Activated CD8-positive, alpha-beta memory T cell treated with anti-CD3 and anti-CD28 coated beads for 36 hours (primary cell): ENCODE data around the gene ADK. TPM values are rescaled to one million over a fixed set of nuclear protein-coding genes. Genes with fewer than 3 reads are reported as not detected.
"Not testable (repeated sequence)": the region's sequence is repeated elsewhere in the genome, so short reads cannot be mapped to it uniquely, and the experiment has no call there.

Source experiments
- CTCF ChIA-PET: fragments of 350-600 bp; sonication (Branson Sonifier 250); formaldehyde crosslinking; loops from one replicate; lab custom pipeline; 2021; ENCODE audit warnings: antibody characterized with exemption; lab: Charles Lee
- POLR2A ChIA-PET: fragments of 350-600 bp; sonication (Branson Sonifier 250); formaldehyde crosslinking; loops from one replicate; lab custom pipeline; 2021; ENCODE audit warnings: antibody characterized with exemption; lab: Charles Lee
- total RNA-seq, 2 experiments: library from RNA; stranded (reverse); gene quantifications; one replicate each; pipeline ENCODE4 v1.2.3, GENCODE V29; 2021

Gene ADK
- total RNA-seq, 2 experiments from 2014 or later: 62.6 to 64.5 TPM

DNA sequence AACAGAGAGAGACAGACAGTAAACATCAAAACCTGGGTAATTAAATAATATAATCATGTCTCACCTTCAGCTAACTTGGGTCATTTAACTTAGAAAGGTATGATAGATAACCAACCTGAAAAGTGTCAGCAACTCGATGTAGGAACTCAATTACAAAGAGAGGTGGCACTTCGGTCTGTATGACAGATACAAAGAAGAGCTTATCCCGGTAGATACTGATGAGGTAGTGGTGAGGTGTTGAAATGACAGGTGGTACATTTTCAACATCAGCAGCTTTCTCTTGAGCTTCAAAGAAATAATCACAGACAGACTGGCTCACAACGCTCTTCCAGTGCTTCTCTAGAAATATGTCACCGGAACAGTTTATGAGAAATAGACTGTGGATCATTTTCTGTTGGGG, 13.0 kb upstream of the ADK start:
- ChIA-PET CTCF (no interaction called here), POLR2A (no interaction called here)

DNA sequence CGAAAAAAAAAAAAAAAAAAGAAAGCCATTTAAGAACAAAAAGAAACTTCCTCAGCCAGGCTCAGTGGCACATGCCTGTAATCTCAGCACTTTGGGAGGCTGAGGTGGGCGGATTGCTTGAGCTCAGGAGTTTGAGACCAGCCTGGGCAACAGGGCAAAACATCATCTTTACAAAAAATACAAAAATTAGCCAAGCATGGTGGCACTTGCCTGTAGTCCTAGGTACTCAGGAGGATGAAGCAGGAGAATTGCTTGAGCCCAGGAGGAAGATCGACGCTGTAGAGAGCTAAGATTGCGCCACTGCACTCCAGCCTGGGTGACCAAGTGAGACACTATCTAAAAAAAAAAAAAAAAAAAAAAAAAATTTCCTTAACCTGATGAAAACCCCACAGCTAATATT, 12.4 kb upstream of the ADK start:
- ChIA-PET CTCF (interaction anchor here (0.6 kb wide), 2 partner anchors 11 to 1005 kb away, joined by 3 to 4 read pairs; no protein-coding TSS in a partner anchor), POLR2A (interaction anchor here (0.6 kb wide), 1 partner anchor 1095 kb away, joined by 5 read pairs; no protein-coding TSS in a partner anchor)

DNA sequence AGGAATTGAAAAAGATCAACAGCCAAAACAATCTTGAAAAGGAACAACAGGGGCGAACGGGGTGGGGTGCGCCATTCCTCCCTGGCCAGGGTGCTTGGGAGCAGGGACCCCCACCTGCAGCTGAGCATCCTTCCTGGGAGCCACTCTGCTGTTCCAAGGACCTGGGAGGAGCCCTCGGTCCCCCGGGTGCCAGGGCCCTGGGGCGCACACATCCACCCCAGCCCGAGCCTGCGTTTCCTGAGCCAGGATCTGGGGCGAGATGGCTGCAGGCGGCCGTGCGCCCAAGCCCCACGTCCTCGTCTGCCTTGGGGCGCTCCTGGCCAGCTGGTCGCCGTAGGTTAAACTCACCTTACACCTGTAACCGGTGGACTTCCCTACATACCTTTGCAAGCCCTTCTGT, 11.0 kb upstream of the ADK start:
- CTCF ChIA-PET: interaction anchor here (0.8 kb wide), 1 partner anchor 22 kb away, joined by 3 read pairs; no protein-coding TSS in a partner anchor
- POLR2A ChIA-PET: no interaction called here

DNA sequence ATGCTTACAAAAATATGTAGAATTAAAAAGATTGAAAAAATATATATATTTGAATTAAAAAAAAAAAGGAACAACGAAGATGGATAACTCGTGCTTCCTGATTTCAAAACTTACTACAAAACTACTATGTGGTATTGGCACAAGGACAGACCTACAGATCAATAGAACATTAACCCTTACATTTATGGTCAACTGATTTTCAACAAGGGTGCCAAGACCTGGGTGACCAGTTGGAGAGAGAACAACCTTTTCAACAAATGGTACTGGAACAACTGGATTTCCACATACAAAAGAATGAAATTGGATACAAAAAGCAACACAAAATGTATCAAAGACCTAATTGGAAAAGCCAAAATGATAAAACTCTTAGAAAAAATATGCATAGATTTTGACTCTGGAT, 10.5 kb upstream of the ADK start:
- POLR2A ChIA-PET: no interaction called here
- CTCF ChIA-PET: interaction anchor here (0.8 kb wide), 1 partner anchor 23 kb away, joined by 3 read pairs; no protein-coding TSS in a partner anchor

DNA sequence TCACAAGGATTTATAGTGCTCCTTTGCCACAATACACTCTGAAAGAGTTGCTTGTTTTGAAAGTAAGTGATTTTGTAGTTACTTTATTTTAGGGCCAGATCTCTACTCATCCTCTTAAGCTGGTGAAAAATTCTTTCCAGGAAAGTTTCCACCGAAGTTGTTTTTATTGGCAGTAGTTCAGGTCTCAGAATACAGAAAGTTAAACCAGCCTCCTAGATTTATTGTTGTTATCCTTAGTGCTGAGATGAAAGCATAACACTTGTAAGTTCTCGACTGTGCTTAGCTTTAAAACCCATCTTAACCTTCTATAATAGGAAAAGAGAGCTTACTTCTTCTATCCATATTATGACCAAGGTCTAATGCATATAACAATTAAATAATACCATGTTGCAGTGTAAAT, 5.9 kb upstream of the ADK start:
- CTCF ChIA-PET: interaction anchor here (0.7 to 1.0 kb wide), 2 partner anchors 23 to 62 kb away, joined by 3 to 4 read pairs; no protein-coding TSS in a partner anchor
- POLR2A ChIA-PET: interaction anchor here (0.6 kb wide), 1 partner anchor 12 kb away, joined by 4 read pairs; no protein-coding TSS in a partner anchor

DNA sequence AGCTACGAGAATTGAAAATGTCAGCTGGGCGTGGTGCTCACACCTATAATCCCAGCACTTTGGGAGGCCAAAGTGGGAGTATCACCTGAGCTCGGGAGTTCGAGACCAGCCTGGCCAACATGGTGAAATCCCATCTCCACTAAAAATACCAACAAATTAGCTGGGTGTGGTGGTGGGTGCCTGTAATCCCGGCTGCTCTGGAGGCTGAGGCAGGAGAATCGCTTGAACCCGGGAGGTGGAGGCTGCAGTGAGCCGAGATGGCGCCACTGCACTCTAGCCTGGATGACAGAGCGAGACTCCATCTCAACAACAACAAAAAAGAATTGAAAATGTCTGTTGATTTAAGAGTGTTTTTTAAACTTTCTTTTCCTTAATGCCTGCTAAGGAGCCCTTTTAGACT, 4.0 kb upstream of the ADK start:
- CTCF ChIA-PET, POLR2A ChIA-PET: not testable (repeated sequence)

DNA sequence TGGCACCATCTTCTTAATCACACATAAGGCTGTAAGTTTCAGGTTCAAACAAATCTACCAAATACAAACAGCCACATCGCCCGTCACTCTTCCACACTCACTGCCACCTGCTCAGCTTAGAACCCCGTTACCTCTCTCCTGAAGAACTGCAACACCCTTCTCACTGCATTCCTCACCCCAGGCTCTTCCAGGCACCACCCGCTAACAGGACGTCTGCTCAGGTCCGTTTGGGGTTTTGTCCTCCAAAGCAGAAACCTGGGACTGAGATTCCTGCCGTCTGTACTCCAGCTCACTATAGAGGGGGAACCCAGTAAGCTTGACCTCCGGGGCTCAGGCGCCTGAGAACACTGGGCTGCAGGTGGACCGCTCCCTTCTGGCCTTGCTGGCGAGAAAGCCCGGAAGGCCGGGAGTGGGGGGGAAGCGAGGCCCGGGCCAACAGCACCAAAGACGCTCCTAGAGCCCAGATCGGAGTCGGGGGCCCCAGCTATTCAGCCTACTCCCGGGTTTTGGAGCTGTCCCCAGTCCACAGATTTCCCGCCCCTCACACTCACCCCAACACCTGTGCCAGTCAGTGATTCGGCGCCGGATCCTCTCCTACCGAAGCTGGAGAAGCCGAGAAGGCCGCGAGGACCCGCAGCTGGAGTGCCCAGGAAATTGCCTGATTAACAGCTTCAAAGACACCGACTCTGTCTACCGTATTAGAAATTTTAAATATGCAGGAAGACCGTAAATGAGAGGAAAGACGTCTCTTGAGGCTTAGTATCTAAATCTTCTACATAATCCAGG, 624 bp upstream of the ADK start, which contains the start of gene AP3M1:
Gene AP3M1 (minus strand): TSS at position 625 of the 786 bp plus-strand sequence. CDS start 12,449 bp downstream, outside the sequence.
- POLR2A ChIA-PET: interaction anchor here (0.6 to 1.9 kb wide), 4 partner anchors 26 to 1082 kb away, joined by 3 to 7 read pairs (median 4); no protein-coding TSS in a partner anchor

DNA sequence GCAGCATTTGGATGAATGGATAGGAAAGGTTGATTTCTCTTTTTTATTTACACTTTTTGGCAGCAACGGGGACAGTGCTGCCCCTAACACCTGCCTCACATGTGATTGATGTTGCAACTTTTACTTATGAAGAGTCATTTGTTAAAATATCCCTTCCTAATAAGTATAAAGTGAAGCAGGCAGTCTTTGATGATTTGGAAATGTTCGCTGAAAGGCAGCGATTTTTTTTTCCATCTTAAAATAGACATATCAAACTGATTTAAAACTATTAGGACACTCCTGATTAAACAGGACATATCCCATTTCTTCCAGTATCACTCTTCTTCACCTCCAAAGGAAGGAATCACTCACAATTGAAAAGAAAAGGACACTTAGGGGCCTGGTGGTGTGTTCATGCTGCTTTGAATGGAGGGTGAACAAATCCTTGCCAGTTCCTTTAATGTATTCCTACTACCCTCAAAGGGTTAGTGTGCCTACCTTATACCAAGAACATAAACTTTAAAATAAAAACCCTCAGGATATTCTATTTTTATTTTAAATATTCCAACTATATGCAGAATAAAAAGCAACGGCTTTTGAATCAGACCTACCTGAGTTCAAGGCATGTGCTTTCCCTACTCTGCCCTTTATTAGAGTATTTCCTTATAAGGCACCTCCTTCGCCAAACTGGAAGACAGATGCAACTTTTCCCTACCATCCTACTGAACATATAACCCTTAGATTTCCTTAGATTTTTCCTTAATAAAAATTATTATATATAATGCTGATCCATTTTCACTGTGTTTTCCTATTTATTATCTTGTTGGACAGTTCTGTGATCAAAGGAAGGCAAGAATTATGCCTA, 1.1 kb downstream of the ADK start:
- ChIA-PET CTCF (no interaction called here), POLR2A (interaction anchor here (1.6 to 1.9 kb wide), 2 partner anchors 24 to 25 kb away, joined by 4 to 7 read pairs; no protein-coding TSS in a partner anchor)

More for the DNA sequence above, 624 bp upstream of the ADK start, which contains the start of gene AP3M1:
- CTCF ChIA-PET: interaction anchor here (0.8 kb wide), 1 partner anchor 159 kb away, joined by 3 read pairs; no protein-coding TSS in a partner anchor

DNA sequence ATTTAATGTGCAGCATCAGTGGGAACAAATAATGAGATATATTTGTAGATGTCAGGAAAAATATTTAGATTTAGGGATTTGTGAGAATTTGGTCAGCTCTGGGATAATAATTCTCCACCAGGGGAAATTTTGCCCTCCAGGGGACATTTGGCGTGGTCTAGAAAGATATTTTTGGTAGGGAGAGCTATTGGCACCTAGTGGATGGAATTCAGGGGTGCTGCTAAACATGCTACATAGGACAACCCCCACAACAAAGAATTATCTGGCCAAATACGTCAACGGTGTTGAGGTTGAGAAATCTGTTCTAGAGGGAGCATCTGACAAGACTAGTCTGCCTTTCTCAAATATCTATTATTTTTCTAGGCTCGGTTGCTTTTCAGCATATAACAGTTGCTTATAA, 2.1 kb downstream of the ADK start:
- ChIA-PET POLR2A (interaction anchor here (0.8 kb wide), 1 partner anchor 158 kb away, joined by 3 read pairs; no protein-coding TSS in a partner anchor), CTCF (no interaction called here)

DNA sequence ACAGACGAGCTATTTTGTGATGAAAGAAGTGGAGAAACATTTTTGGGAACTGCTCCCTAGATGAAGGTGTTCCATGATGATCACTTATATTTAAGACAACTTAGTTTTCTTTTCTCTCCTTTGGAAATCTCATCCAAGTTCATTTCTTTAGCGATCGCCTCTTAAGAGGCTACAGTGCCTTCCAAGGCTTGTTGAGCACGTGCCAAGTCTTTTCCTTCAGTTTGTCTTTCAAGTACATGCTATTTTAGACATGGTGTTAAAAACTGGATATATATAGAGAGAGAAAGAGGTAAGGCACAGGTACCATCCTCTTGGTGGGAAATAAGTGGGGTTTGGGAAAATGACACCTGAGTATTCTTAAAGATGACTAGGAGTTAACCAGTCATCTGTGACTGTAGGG, 2.7 kb downstream of the ADK start:
- ChIA-PET POLR2A (interaction anchor here (0.5 to 0.8 kb wide), 3 partner anchors 13 to 158 kb away, joined by 3 to 4 read pairs (median 3); no protein-coding TSS in a partner anchor), CTCF (no interaction called here)

DNA sequence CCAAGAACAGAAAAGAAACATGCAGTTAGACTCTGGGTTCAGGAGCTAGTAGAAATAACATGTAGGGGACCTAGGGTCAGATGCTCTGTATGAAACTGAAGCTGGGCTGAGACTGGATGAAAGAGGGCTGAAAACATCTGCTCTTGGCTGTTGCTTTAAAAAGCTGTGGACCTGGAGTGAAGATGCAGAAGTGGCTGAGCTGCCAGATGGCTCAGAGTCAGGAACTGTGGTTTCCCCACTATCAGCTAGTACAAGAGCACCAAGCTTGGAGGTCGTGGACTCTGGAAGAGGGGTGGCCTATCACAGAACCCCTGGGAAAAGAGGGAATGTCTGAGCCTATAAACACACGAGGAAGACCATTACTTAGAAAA, 5.9 kb downstream of the ADK start:
- CTCF ChIA-PET: interaction anchor here (0.6 kb wide), 1 partner anchor 25 kb away, joined by 3 read pairs; no protein-coding TSS in a partner anchor
- POLR2A ChIA-PET: no interaction called here

DNA sequence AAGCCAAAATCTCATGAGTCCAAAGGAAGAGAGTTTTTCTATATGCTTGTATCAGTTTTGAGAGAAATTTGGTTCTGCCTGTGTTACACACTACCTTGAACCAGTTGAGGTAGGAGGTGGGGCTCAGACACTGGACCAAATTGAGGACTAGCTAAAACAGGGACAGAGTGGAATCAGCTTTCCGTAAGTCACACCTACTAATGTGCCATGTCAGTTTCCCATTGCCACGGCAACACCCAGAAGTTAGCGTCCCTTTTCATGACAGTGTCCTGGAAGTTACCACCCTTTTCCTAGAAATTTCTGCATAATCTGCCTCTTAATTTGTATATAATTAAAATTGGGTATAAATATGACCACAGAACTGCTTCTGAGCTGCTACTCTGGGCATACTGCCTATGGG, 9.0 kb downstream of the ADK start:
- CTCF ChIA-PET: no interaction called here
- POLR2A ChIA-PET: no interaction called here

DNA sequence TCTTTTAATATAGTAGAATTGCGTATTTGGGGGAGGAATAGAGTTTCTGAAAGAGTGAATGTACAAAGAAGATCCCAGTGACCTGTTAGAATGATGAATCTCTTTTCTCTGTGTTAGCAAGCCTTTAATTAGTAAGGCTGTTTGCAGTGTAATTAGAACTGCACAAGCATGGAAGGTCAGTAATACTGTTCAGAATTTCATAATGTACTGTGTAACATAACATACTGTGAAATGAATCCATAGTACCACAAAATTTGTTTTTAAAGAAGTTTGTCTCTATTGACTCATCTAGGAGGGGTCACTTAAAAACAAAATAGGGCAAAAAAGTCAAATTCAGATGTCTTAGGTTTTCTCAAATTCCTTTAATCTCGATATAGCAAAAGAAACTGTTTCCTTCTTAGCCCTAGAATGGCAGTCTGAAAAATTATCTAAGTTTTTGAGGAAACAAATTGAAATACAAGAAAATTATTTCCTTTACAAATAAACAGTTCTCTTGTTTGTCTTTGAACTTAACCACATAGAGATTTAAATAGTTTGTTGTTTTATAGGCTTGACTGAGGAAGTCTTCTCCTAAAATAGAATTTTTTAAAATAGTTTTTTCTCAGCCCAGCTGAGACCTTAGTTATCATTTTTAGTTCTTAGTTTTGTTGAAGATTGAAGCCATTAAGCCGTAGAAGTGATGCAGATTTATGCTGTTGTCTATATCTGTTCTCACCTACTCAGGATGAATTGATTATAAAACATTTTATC, 12.5 kb downstream of the ADK start:
- ChIA-PET CTCF (no interaction called here), POLR2A (no interaction called here)

DNA sequence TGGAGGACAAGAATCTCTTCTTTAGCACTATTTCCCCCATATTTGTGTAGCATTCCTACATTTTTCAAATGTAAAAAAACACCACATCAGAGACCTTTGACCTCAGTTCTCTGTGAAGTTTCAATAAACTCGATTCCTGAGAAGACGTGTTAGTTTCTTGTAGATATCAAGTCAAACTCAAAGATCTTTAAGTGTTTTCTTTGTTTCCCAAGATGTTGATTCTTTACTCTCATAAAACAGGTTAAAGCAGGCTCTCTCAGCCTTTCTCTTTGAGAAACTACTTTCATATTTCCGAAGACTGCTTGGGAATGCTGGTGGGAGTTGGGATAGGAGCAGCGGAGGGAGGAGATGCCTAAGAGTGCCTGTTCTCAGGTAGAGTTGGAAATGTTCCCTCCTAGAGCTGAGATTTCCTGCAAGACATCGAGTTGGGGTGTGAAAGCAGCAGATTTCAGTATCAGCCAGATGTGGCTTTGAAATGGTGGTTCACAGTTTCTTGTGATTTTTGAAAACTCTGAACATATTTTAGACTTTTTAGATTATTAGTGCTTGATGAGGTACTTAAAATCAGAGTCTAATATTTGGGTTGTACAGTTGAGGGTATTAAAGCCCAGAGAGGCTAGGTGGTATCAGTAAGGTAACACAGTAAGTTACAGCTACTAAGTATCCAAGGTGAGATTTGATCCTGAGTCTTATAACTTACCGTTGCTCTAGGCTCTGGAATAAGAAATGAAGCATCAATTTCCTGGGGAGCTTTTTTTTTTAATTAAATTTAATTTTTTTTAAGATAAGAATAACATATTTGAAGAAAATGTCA, 13.9 kb downstream of the ADK start:
- POLR2A ChIA-PET: no interaction called here
- CTCF ChIA-PET: no interaction called here

DNA sequence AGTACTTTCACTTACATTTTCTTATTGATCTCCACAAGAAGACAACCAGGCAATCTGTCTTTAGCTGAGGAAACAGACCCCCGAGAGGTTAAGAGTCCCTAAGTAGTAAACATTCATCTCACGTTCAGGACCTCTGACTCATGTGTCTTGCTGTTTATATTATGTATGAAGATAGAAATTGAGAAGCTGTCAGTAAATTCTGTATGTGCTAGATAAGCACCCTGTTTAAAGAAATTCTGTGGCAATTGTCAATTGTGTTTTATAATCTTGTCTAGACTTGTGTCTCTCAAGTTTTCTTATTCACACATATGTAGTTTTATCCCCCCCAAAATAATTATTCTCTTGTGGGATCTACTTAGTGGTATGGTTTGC, 14.5 kb downstream of the ADK start:
- POLR2A ChIA-PET: no interaction called here

DNA sequence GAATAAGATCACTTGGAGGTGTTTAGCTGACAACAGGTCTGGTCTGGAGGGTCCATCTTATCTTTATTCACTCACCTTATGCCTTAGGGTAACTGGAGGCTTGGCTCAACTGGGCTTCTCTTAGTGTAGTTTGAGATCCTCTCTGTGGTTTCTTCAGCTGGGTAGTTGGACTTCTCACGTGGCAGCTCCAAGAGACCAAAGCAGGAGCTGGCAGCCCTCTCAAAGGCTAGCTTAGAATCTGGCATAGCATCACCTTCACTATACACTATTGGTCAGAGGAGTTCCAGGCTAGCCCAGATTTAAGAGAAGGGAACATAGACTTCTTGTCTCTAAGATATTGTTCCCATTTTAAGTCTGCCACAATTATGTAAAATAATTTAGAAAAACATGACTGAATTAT, 16.4 kb downstream of the ADK start:
- CTCF ChIA-PET: no interaction called here
- POLR2A ChIA-PET: interaction anchor here (0.6 kb wide), 1 partner anchor 10 kb away, joined by 8 read pairs; no protein-coding TSS in a partner anchor

More for the DNA sequence above, 14.5 kb downstream of the ADK start:
- CTCF ChIA-PET: no interaction called here

DNA sequence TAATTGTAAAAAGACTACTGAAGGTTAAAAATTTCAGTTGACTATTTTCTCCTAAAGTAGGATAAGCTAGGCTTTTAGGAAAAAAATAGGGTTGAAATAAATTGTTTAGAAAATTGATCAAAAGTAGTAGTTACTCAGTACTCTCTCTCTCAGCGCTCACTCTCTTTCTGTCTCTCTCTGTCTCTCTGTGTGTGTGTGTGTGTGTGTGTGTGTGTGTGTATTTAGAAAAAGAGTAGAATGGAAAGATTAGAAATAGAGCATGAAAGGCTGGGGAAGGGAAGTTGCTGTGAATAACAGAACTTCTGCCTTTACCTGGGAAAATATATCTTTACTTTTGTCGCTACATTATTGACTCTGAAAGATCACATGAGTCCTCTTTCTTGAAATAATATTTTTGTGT, 20.6 kb downstream of the ADK start:
- ChIA-PET POLR2A (no interaction called here), CTCF (interaction anchor here (1.3 kb wide), 1 partner anchor 8 kb away, joined by 3 read pairs; no protein-coding TSS in a partner anchor)

DNA sequence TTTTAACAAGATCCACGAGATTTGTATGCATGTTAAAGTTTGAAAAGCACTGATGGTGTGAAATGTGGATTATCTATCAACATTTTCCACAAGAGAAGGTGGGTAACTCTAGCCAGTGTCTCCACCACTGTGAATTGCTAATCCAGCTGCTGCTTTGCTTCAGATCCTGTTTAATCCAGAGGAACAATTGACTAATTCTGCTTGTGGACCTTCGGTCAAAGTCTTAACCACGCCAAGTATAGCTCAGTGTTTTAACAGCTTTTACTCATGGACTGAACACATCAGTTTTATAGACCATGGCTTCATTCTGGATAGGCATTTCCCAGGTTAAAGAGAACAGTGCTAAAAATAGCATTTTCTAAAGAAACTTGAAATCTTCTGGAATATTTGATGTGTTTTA, 23.5 kb downstream of the ADK start:
- ChIA-PET CTCF (interaction anchor here (0.6 to 0.9 kb wide), 2 partner anchors 8 to 394 kb away, joined by 3 read pairs; no protein-coding TSS in a partner anchor), POLR2A (interaction anchor here (0.6 kb wide), 1 partner anchor 937 kb away, joined by 3 read pairs; no protein-coding TSS in a partner anchor)
